ENCODE measurements around the gene RBMS3.

The RBMS3 gene

GRCh38 chr3:29279286-29279685, 1.6 kb upstream of the RBMS3 start:
- DNase-seq: no peak

GRCh38 chr3:29279806-29280205, 1.1 kb upstream of the RBMS3 start:
- DNase-seq: no peak

- no peak for DNase-seq
Observed at GRCh38 chr3:29281094-29281343, 148 bp downstream of the RBMS3 start.

DNA sequence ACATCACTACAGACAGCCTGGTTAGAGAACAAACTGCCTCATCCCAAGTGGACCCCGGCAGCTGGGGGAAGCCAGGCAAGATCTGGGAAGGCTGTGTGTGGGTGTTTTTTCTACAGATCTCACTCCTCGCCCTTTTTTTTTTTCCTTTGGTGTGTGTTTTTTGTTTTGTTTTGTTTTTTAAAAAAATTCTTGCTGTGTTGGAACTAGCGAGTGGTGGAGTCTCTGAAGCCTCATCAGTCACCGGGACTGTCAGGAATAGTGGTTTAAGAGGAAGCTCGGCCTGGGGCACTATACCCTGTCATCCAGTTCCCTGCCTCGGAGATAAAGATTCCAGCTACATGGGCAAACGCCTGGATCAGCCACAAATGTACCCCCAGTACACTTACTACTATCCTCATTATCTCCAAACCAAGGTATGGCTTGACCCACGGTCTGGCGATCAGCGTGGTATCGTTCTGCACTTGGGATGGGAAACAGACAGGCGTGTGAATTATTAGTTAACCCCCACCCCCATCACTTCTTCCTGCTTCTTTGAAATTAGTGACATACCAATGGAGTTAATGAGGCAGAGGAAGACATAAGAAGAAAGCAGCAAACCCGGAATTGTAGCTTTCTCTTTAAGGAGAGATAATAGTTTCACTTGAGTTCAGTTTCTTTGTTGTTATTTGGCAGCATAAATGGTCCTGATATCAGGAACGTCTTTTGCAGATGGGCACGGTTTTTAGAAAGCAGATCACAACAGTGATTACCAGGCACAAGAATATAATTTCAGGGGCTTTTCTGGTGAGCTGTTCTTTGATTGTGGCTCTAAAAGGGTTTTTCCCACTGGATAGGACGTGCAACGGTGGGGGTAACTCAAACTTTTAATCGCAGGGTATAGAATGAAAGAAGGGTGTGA, 722 bp downstream of the RBMS3 start:
- no peak for DNase-seq

DNA sequence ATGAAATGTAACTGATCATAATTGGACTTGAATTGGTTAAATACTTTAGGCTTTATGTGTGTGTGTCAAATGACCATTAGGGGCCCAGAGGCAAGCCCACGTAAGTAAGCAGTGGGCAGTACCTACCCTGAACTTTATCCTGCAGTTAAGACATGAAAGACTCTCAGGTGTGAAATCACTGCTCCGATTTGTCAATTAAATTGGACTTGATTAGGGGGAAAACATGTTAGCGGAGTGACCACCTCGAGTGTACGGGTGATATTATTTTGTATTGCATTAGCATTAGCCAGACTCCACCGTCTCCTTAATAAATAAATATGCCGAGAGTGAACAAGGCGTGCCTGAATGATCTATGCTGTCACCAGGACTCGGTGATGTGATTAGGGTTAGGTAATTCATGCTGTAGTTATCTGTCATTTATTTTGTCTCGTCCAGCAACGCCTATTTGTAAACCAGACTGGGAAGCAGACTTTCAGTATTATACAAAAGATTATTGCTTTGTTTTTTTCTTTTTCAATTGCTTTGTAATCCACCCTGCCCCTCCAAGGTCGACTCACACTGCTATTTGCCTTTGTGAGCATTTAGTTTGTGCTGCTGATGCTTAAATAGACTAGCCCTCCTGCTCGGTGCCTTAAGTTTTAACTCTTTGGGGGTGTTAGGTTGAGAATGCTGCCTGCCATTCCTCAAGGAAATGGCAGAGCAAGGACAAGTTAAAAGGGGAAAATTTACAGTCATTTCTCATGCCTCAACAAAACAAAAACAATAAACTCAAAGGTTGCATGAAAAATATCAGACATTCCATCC, 1.8 kb downstream of the RBMS3 start:
- no peak for DNase-seq

DNA sequence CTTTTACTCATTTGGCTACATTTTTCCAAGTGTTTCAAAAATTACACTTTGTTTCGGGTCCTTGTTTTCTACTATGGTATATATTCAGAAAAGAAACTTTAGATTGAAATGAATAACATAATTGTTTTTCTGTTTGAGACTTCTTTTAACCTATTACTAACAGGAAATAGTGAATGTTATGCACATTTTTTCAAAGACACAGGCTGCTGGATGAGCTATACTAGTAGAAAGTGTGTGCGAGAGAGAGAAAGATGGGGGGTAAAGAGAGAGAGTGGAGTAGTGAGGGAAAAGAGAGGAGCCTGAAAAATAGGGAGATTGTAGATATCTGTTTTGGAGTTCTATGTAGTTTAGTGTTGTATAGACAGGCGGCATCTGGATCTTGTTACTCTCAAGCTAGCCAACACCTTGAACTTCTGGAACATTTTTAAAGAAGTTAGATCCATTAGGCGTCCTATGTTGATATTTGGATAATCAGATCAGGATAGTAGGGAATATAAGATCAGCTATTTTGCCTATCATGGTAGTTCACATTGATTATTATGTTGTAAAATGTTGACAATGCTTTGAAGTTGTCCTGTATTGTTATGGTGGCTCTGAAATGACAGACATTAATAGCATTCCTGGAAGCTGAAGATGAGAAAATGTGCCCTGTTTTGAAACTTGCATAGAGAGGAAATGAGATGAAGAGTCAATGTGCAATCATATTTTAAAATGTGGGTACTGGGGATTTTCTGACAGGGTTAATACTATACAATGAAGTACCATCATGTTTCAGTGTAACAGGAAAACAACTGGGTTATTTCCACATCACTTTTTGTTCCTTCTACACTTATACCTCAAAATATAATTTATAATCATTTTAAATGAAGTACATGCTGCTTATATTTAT, 2.6 kb downstream of the RBMS3 start:
- DNase-seq: no peak

DNA sequence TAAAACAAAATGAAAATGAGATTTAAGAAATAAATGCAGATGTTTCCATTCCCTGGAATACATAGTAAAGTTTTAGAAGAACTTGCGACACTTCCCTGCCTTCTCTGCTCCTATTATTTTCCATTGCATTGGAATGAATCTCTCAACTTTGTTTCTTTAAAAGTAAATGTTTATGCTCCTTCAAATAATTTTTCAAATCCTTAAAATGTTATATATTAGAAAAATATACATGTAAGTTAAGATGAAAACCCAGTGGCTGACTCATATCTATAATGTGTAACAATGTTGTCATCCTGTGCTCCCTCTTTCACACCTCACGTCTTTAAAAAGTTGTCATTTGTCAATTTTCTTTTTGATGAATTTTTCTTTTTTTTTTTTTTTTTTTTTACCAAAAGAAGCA, 3.6 kb downstream of the RBMS3 start:
- no peak for DNase-seq

- DNase-seq: no peak
Observed at GRCh38 chr3:29285471-29286071, 4.7 kb downstream of the RBMS3 start.

- DNase-seq: no peak
Observed at GRCh38 chr3:29286478-29287240, 5.8 kb downstream of the RBMS3 start.

- DNase-seq: no peak
Observed at GRCh38 chr3:29290596-29290995, 9.7 kb downstream of the RBMS3 start.

- DNase-seq: no peak
Observed at GRCh38 chr3:29291260-29291981, 10.6 kb downstream of the RBMS3 start.

GRCh38 chr3:29291982-29292363, 11.1 kb downstream of the RBMS3 start:
- no peak for DNase-seq

DNA sequence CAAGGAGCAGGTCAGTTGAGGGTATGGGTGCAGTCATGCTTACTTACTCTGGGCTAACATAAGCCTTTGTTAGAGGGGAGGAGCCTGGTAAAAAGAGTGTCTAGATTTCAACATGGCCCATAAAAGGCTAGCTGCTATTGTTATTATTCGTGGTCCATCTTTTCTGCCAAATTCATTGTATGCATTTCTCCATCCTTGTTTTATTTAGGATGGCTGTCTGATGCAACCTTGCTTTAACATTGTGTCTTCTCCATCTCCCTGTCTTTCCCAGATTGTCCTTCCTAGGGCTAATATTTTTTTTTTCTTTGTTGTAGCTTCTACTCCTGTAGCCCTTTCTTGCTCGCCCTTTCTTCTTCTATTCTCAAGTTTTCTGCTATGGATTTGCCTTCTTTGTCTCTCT, 12.6 kb downstream of the RBMS3 start:
- DNase-seq: no peak

GRCh38 chr3:29297998-29298397, 17.1 kb downstream of the RBMS3 start:
- DNase-seq: no peak

DNA sequence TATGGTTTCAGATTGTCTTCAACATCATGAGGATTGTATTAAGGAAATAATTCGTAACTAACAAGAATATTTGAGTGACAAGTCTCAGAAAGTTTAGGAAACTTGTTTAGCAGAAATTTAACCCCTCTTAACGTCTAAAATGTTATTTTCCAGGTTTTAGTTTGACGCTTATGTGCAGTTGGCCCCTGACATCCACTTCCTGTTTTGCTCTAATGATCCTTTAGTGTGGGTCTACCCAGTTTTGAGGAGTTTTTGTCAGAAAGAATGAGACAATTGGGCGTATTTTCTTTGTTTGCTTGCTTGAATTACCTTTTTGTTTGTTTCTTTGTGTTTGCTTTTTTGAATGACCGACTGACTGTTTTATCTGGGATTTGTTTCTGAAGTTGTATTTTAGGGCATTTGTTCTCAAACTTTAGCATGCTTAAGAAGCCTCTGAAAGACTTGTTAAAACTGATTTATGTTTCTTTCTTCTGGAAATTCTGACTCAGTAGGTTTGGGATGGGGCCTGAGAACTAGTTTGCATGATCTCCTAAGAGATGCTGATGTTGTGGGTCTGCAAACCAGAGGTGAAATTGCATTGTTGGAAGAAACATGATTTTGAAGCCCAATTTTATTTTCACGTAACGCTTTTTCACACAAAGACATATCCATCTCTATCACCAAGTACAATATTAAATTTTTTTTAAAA, 20.6 kb downstream of the RBMS3 start:
- no peak for DNase-seq

DNA sequence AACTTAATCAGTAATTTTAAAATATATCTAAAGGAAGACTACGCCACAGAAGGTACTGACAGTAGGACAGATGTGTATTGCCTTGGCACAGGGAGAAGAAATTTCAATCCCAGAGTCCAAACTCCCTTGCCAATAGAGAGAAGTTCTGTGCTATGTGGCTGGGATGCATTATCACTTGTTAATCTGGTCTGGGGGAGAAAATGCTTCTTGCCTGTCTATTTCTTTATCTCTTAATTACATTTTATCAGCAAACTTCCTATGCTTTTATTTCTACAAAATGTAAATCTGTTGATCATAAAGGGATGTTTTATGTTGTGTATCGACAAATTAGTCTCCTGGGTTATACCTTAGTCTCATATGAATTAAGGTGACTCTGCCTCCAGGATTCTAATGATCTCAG, 21.7 kb downstream of the RBMS3 start:
- DNase-seq: no peak

GRCh38 chr3:29307295-29307694, 26.4 kb downstream of the RBMS3 start:
- DNase-seq: no peak

DNA sequence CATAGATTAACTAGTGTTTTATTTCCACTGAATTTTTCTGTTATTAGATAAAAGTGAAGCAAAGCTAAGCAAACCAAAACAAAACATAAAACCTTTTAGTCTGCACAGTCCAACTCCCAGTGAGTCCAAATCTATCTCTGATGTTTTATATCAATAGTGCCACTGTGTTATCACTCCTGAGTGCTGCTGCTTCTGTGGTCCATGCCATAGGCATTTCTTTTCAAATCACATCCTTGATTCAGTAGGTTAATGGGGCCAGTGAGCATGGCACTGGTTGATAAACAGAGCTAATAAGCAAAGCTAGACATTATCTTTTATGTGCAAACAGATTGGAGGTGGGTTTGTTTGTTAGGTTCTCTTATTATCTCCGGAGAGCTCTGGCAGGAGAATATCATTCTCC, 30.0 kb downstream of the RBMS3 start:
- DNase-seq: no peak

GRCh38 chr3:29311795-29312194, 30.9 kb downstream of the RBMS3 start:
- DNase-seq: no peak

DNA sequence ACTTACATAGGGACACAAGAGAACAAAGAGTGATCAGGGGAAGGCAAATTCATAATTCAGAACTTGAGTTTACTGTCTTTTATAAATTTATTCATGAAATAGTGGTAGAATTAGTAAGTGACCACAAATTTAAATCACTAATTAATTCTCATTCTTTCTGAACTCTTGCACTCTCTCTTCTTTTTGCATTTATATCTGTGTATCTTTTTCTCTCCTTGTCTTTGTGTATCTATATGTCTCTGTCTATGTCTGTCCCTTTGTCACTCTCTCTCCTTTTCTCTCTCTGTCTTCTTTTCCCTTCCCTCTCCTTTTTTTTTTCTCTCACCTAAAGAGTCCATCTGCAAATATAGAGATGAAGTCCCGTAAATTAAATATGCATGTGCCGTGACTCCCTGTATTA, 31.5 kb downstream of the RBMS3 start:
- DNase-seq: no peak

- no peak for DNase-seq
Observed at GRCh38 chr3:29312960-29313452, 32.1 kb downstream of the RBMS3 start.

All from NCI-H1092 (cell line).